Aorta (tissue), 5 donors: ENCODE results near the gene PPP5C. TPM values are rescaled to one million over a fixed set of nuclear protein-coding genes. Genes with fewer than 3 reads are reported as not detected.
A peak's percentile ranks its signal among the peaks of the same experiment; 100 is the strongest.
"Not testable (repeated sequence)": the region's sequence is repeated elsewhere in the genome, so short reads cannot be mapped to it uniquely, and the experiment has no call there.

Experiments
- ATAC-seq: fragments of 200-7000 bp; cut with Tn5 transposase; one replicate; pipeline ENCODE4 v1.9.1; 2022; ENCODE audit warnings: moderate library complexity; ENCODE audit not compliant: low FRiP score
- DNase-seq, 2 donors: peaks; one replicate each; pipeline ENCODE4 v3.0.0-alpha.2; 2020
- H3K27ac ChIP-seq, 2 donors: one replicate each; pipeline ENCODE4 v1.5.1; 2013; ENCODE audit warnings: low read length in 2 of 2, mild to moderate bottlenecking in 2 of 2, moderate library complexity in 2 of 2, control low read depth in 1 of 2, inconsistent platforms in 1 of 2, low read depth in 1 of 2
- H3K27me3 ChIP-seq, 2 donors: one replicate each; pipeline ENCODE4 v1.6.1; 2013; ENCODE audit warnings: control low read depth in 1 of 2, low read length in 1 of 2, mild to moderate bottlenecking in 1 of 2, moderate library complexity in 1 of 2; ENCODE audit not compliant: insufficient read depth in 2 of 2, control insufficient read depth in 1 of 2
- H3K36me3 ChIP-seq, 2 donors: one replicate each; pipeline ENCODE4 v1.6.1; 2013; ENCODE audit warnings: control low read depth in 1 of 2, low read length in 1 of 2, mild to moderate bottlenecking in 1 of 2; ENCODE audit not compliant: insufficient read depth in 2 of 2, control insufficient read depth in 1 of 2
- H3K4me1 ChIP-seq, 2 donors: one replicate each; pipeline ENCODE4 v1.6.1; 2013; ENCODE audit warnings: low read length in 2 of 2, control low read depth in 1 of 2, mild to moderate bottlenecking in 1 of 2, moderate library complexity in 1 of 2; ENCODE audit not compliant: insufficient read depth in 2 of 2, control insufficient read depth in 1 of 2
- H3K4me3 ChIP-seq, 2 donors: one replicate each; pipeline ENCODE4 v1.5.1; 2013; ENCODE audit warnings: low read length in 2 of 2, control low read depth in 1 of 2, mild to moderate bottlenecking in 1 of 2
- H3K9me3 ChIP-seq: one replicate; pipeline ENCODE4 v1.6.1; 2013; ENCODE audit warnings: mild to moderate bottlenecking, low read length; ENCODE audit not compliant: control insufficient read depth
- WGBS, 2 donors: extraction: QIAGEN DNeasy Blood & Tissue Kit; methylation state at CpG; one replicate each; pipeline ENCODE4 v1.1.7; 2013; 5-methylcytosine and 5-hydroxymethylcytosine counted together
- intact Hi-C, 2 donors: fragments of 100-400 bp; cut with DNase I; formaldehyde crosslinking; loops; one replicate each; pipeline versions ENCODE4 v1.14.2 to v1.15.0; 2022
- polyA plus RNA-seq, 2 donors: library from polyadenylated mRNA; stranded (reverse); fragments of 200-250 nt; gene quantifications; one replicate each; pipeline ENCODE4 v1.2.3, GENCODE V29; 2013
- total RNA-seq, 2 donors: library from RNA; stranded (reverse); fragmentation: NEBNext Ultra II Directional; extraction: Animal tissue kit (Norgen Biotek cat#: 25700); gene quantifications; one replicate each; pipeline ENCODE4 v1.2.1, GENCODE V29; 2021
- donor health status: healthy with polysubstance abuse.
- donor health status: Bipolar disorder and iron deficiency.
- donor health status: DM: no; HTN: no; CAD: no.
- donor health status: DM: no; HTN: no; CAD: no.
- donor health status: DM: yes; HTN: yes; CAD: no.

Gene PPP5C
- total and polyA plus RNA-seq, 4 donors, result 23.0 to 63.7 (median 58.5) TPM

GRCh38 chr19:46433470-46433869 is 86.6 kb downstream of the PPP5C start:
- H3K27ac ChIP-seq, H3K9me3 ChIP-seq, DNase-seq, H3K36me3 ChIP-seq, H3K4me3 ChIP-seq, intact Hi-C loops, H3K27me3 ChIP-seq, H3K4me1 ChIP-seq, ATAC-seq: not testable (repeated sequence)
- 73 to 76% methylated on average over 7 of the region's 7 CpGs for WGBS, 2 donors

GRCh38 chr19:46435009-46435408 is 88.1 kb downstream of the PPP5C start:
- H3K27ac ChIP-seq, result no peak overlapping the region

GRCh38 chr19:46435689-46436088 is 88.8 kb downstream of the PPP5C start:
- H3K27me3 ChIP-seq, H3K4me3 ChIP-seq, intact Hi-C loops, H3K36me3 ChIP-seq, DNase-seq, H3K9me3 ChIP-seq, H3K4me1 ChIP-seq, ATAC-seq, H3K27ac ChIP-seq: not testable (repeated sequence)
- WGBS, 2 donors, result 95 to 97% methylated on average over 4 of the region's 4 CpGs

More at GRCh38 chr19:46435009-46435408, 88.1 kb downstream of the PPP5C start:
- intact Hi-C loops, result no loop called here
- Histone ChIP-seq H3K36me3 (no peaks in the 10 kb centered on the region), H3K4me3 (no peak overlapping the region), H3K4me1 (no peaks in the 10 kb centered on the region), H3K27me3 (no peaks in the 10 kb centered on the region), H3K9me3 (no peaks in the 10 kb centered on the region)
- no peak for ATAC-seq
- 64 to 72% methylated on average over 6 of the region's 6 CpGs for WGBS, 2 donors
- DNase-seq, result peak in 1 of 2 donors; percentile 10

Other genes with a start within 250 kb of the PPP5C start
- not detected for gene IGFL3, start 222.4 kb upstream of the PPP5C start, total RNA-seq
- gene IGFL3, start 222.4 kb upstream of the PPP5C start, polyA plus RNA-seq, result not detected
- gene IGFL2, start 198.8 kb upstream of the PPP5C start, total RNA-seq, result under 1 TPM in 1 of 2 donors, not detected in 1; 0.36 TPM
- gene IGFL2, start 198.8 kb upstream of the PPP5C start, polyA plus RNA-seq, result not detected
- not detected for gene IGFL1, start 117.3 kb upstream of the PPP5C start, total RNA-seq
- not detected for gene IGFL1, start 117.3 kb upstream of the PPP5C start, polyA plus RNA-seq
- 10 to 100 TPM; 37.5 to 55.4 TPM for gene HIF3A, start 50.0 kb upstream of the PPP5C start, total RNA-seq
- 10 to 100 TPM in 1 of 2 donors, 1 to 10 TPM in 1; 7.0 to 78.4 TPM for gene HIF3A, start 50.0 kb upstream of the PPP5C start, polyA plus RNA-seq
- 10 to 100 TPM; 18.8 to 25.7 TPM for gene CCDC8, start 66.5 kb downstream of the PPP5C start, total RNA-seq
- 10 to 100 TPM in 1 of 2 donors, 1 to 10 TPM in 1; 9.6 to 11.0 TPM for gene CCDC8, start 66.5 kb downstream of the PPP5C start, polyA plus RNA-seq
- gene PNMA8C, start 81.8 kb downstream of the PPP5C start, total RNA-seq, result 1 to 10 TPM; 3.1 to 4.3 TPM
- 1 to 10 TPM; 1.2 to 1.6 TPM for gene PNMA8C, start 81.8 kb downstream of the PPP5C start, polyA plus RNA-seq
- gene PNMA8A, start 124.5 kb downstream of the PPP5C start, total RNA-seq, result 10 to 100 TPM in 1 of 2 donors, 1 to 10 TPM in 1; 6.8 to 12.4 TPM
- gene PNMA8A, start 124.5 kb downstream of the PPP5C start, polyA plus RNA-seq, result 1 to 10 TPM; 3.3 to 6.8 TPM
- 1 to 10 TPM; 1.5 to 5.2 TPM for gene PNMA8B, start 148.8 kb downstream of the PPP5C start, total RNA-seq
- gene PNMA8B, start 148.8 kb downstream of the PPP5C start, polyA plus RNA-seq, result under 1 TPM; 0.75 to 0.82 TPM